Measurements from ENCODE around the gene TMC7. TPM values are rescaled to one million over a fixed set of nuclear protein-coding genes. Genes with fewer than 3 reads are reported as not detected.
A peak's percentile ranks its signal among the peaks of the same experiment; 100 is the strongest.

Gene TMC7
- total and polyA plus RNA-seq, 2 of the 13 experiments (the other 11 are each of a cell fraction or from before 2014, with no cell fraction given), result 1.2 to 5.1 TPM

DNA sequence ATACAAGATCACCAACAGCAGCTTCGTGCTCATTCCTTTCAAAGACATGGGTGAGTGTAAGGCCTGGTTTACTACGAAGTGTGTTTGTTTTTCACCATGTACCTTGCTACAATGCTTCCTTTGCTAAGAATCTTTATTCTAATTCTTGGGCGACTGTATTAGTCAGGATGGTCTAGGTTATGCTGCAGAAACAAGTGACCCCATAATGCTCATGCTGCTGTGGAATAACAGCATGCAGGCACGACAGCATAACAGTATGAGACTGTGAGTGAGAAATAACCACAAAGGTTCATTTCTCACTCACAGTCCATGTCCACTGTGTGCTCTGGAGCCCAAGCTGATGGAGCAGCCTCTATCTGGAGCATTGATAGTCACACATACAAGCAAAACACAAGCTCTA is 38.0 kb downstream of the TMC7 start:
- H2AFZ ChIP-seq (ENCODE audit: low read length), result no peak overlapping the region
- BruUV-seq (replicated peaks), result no TSS peak
- no peak overlapping the region for H3K27ac ChIP-seq (ENCODE audit: extremely low read length, insufficient read depth, low read length)
- POLR2A ChIA-PET, result no interaction called here
- 85% methylated on average over 4 of the region's 4 CpGs for WGBS (ENCODE audit: low lambda C conversion rate)
- no peak for DNase-seq (ENCODE audit: low spot score)
- no peak overlapping the region for H3K4me3 ChIP-seq (replicated peaks in 1 of 3; ENCODE audit: insufficient read depth in 1 of 3, low read depth in 2 of 3, low read length in 3 of 3)
- in situ Hi-C loops (cut with HindIII; ENCODE audit: extremely low pct_ligation_motif_present, low pct_unique_long_range_greater_than_20kb), result no loop called here
- no peaks in the 10 kb centered on the region for H3K79me2 ChIP-seq (ENCODE audit: insufficient read depth, low read length)
- H3K36me3 ChIP-seq (replicated peaks in 1 of 2; ENCODE audit: control insufficient read depth in 1 of 2, insufficient read depth in 2 of 2, low read length in 2 of 2), result peaks cover 11 to 16% of the 10 kb centered on the region in 2 experiments; a peak in 4 of 5 replicates
- no peaks in the 10 kb centered on the region for H3K27me3 ChIP-seq (ENCODE audit: control insufficient read depth in 1 of 2, insufficient read depth in 2 of 2, low read length in 2 of 2)
- TF ChIP-seq, protein P1, sequence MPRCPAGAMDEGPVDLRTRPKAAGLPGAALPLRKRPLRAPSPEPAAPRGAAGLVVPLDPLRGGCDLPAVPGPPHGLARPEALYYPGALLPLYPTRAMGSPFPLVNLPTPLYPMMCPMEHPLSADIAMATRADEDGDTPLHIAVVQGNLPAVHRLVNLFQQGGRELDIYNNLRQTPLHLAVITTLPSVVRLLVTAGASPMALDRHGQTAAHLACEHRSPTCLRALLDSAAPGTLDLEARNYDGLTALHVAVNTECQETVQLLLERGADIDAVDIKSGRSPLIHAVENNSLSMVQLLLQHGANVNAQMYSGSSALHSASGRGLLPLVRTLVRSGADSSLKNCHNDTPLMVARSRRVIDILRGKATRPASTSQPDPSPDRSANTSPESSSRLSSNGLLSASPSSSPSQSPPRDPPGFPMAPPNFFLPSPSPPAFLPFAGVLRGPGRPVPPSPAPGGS (CRISPR knock-in tag; IDR thresholded peaks at IDR 0.05), result no peak
- TF ChIP-seq ZFP82 (CRISPR knock-in tag; IDR thresholded peaks at IDR 0.05; ENCODE audit: borderline replicate concordance), result no peak
- TF ChIP-seq ZNF12 (CRISPR knock-in tag; IDR thresholded peaks at IDR 0.05), result peak; percentile 99
- no peak for TF ChIP-seq CC2D1A (CRISPR knock-in tag; IDR thresholded peaks at IDR 0.05)
- no peaks in the 10 kb centered on the region for H3K9me3 ChIP-seq (ENCODE audit: low read length)
- H3K4me2 ChIP-seq (ENCODE audit: low read depth, low read length), result no peak overlapping the region
- no peaks in the 10 kb centered on the region for H4K20me1 ChIP-seq (ENCODE audit: insufficient read depth, low read length)
- no peak for FAIRE-seq
- no peak overlapping the region for H3K9ac ChIP-seq (ENCODE audit: insufficient read depth, low read depth, low read length)
- no peaks in the 10 kb centered on the region for H3K4me1 ChIP-seq (ENCODE audit: insufficient read depth, low read length)
- ATAC-seq, result no peak
- CTCF ChIA-PET (ENCODE audit: low intra/inter-chr PET ratio, low total read pairs), result no interaction called here
- intact Hi-C loops (cut with micrococcal nuclease; ENCODE audit: unreplicated experiment), result no loop called here

DNA sequence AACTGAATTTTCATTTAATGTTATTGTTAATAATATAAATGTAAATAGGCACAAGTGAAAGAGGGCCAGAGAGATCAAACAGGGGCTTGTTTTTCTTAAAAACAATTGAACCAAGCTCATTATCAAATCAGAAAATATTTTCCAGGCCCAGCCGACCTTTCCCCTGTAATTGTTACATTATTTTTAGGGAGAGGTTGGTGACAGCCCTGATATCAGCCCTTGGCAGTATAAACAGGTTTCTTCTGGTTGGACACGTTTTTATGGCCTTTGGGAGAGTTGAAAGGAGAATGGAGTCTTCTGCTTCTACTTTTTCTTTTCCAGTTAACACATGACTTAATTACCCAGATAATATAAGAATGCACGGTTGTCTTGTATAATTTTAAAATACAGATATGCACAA is 43.7 kb downstream of the TMC7 start:
- WGBS (ENCODE audit: low lambda C conversion rate), result 71% methylated on average over 3 of the region's 3 CpGs
- Histone ChIP-seq H3K79me2 (ENCODE audit: insufficient read depth, low read length) (no peaks in the 10 kb centered on the region), H3K27me3 (ENCODE audit: control insufficient read depth in 1 of 2, insufficient read depth in 2 of 2, low read length in 2 of 2) (no peaks in the 10 kb centered on the region), H2AFZ (ENCODE audit: low read length) (no peak overlapping the region), H3K9me3 (ENCODE audit: low read length) (no peaks in the 10 kb centered on the region), H3K27ac (ENCODE audit: extremely low read length, insufficient read depth, low read length) (no peak overlapping the region), H4K20me1 (ENCODE audit: insufficient read depth, low read length) (no peaks in the 10 kb centered on the region), H3K36me3 (replicated peaks in 1 of 2; ENCODE audit: control insufficient read depth in 1 of 2, insufficient read depth in 2 of 2, low read length in 2 of 2) (peaks cover 4 to 6% of the 10 kb centered on the region in 2 experiments; a peak in 2 of 5 replicates), H3K9ac (ENCODE audit: insufficient read depth, low read depth, low read length) (no peak overlapping the region), H3K4me2 (ENCODE audit: low read depth, low read length) (no peak overlapping the region), H3K4me3 (replicated peaks in 1 of 3; ENCODE audit: insufficient read depth in 1 of 3, low read depth in 2 of 3, low read length in 3 of 3) (no peak overlapping the region), H3K4me1 (ENCODE audit: insufficient read depth, low read length) (no peaks in the 10 kb centered on the region)
- ChIA-PET CTCF (ENCODE audit: low intra/inter-chr PET ratio, low total read pairs) (no interaction called here), POLR2A (no interaction called here)
- FAIRE-seq (no peak), DNase-seq (ENCODE audit: low spot score) (no peak), ATAC-seq (no peak)
- in situ Hi-C loops (cut with HindIII; ENCODE audit: extremely low pct_ligation_motif_present, low pct_unique_long_range_greater_than_20kb) (no loop called here), intact Hi-C loops (cut with micrococcal nuclease; ENCODE audit: unreplicated experiment) (no loop called here)
- BruUV-seq (replicated peaks), result no TSS peak
- no peak for TF ChIP-seq CBX1 (IDR thresholded peaks at IDR 0.05; ENCODE audit: low read depth)
- TF ChIP-seq ZFP36 (IDR thresholded peaks at IDR 0.05; ENCODE audit: borderline replicate concordance, low read depth, low read length, partially characterized antibody), result no peak
- TF ChIP-seq ZFP82 (CRISPR knock-in tag; IDR thresholded peaks at IDR 0.05; ENCODE audit: borderline replicate concordance), result no peak
- no peak for TF ChIP-seq SRSF1 (optimal IDR thresholded peaks at IDR 0.05; ENCODE audit: low read depth, low read length)
- TF ChIP-seq ZFP62 (CRISPR knock-in tag; IDR thresholded peaks at IDR 0.05), result no peak
- TF ChIP-seq, protein P2, sequence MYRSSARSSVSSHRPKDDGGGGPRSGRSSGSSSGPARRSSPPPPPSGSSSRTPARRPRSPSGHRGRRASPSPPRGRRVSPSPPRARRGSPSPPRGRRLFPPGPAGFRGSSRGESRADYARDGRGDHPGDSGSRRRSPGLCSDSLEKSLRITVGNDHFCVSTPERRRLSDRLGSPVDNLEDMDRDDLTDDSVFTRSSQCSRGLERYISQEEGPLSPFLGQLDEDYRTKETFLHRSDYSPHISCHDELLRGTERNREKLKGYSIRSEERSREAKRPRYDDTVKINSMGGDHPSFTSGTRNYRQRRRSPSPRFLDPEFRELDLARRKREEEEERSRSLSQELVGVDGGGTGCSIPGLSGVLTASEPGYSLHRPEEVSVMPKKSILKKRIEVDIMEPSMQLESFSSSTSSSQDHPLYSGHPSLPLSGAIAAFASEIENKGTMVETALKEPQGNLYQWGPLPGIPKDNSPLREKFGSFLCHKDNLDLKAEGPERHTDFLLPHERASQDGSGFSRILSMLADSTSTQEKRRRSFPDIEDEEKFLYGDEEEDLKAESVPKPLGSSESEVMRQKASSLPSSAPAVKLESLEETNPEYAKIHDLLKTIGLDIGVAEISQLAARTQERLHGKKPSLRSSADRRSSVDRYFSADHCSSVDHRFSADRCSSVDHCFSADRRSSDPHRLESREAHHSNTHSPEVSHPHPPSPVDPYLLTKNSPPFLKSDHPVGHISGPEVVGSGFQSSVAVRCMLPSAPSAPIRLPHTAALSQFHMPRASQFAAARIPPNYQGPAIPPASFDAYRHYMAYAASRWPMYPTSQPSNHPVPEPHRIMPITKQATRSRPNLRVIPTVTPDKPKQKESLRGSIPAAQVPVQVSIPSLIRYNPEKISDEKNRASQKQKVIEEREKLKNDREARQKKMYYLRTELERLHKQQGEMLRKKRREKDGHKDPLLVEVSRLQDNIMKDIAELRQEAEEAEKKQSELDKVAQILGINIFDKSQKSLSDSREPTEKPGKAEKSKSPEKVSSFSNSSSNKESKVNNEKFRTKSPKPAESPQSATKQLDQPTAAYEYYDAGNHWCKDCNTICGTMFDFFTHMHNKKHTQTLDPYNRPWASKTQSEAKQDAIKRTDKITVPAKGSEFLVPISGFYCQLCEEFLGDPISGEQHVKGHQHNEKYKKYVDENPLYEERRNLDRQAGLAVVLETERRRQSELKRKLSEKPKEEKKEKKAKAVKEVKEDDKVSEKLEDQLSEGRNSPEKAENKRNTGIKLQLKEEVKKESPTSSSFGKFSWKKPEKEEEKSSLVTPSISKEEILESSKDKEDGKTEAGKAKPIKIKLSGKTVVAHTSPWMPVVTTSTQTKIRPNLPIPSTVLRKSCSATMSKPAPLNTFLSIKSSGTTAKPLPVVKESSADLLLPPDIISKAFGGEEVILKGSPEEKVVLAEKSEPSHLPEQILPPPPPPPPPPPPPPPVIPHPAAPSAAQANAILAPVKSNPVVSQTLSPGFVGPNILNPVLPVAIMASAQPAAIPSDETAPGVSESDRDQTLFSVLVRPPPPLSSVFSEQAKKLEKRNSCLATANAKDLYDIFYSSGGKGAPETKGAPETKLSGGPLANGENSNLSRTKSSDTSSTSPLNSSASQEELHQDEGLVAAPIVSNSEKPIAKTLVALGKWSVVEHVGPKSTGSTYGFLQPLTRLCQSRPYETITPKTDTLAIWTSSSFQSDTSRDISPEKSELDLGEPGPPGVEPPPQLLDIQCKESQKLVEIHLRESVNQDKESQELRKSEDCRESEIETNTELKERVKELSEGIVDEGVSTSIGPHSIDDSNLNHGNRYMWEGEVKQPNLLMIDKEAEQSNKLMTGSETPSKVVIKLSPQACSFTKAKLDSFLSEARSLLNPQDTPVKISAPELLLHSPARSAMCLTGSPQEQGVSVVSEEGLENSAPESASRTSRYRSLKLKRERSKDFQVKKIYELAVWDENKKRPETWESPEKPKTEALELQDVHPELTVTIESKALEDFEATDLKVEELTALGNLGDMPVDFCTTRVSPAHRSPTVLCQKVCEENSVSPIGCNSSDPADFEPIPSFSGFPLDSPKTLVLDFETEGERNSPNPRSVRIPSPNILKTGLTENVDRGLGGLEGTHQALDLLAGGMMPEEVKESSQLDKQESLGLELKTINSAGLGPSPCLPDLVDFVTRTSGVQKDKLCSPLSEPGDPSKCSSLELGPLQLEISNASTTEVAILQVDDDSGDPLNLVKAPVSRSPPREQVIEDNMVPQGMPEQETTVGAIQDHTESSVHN (CRISPR knock-in tag; IDR thresholded peaks at IDR 0.05), result no peak
